ENCODE measurements around the gene FAM174C. TPM values are rescaled to one million over a fixed set of nuclear protein-coding genes. Genes with fewer than 3 reads are reported as not detected.

The FAM174C gene
- total RNA-seq, 1 donor from 2014 or later: 3.9 TPM

- peak; percentile 43 for DNase-seq
Observed at GRCh38 chr19:1261798-1262622, 13.3 kb upstream of the FAM174C start.

GRCh38 chr19:1262623-1263123 is 12.7 kb upstream of the FAM174C start:
- DNase-seq: peak; percentile 63

DNA sequence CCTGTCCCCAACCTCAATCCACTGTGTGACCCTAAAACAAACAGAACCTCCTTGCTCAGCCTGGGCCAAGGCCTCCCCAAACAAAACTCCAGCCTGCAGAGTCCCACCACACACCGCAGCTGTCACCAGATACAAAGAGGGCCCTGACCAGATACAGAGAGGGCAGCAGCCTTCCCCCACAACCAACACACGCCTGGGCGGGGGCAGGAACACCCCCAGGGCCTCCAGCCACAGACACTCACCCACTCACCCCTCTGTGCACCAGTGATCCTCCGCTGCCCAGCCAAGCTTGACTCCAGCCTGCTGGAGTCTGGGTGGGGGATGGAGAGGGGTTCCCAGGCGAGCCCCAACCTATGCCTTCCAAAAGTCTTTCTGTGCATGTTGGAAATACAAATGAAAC is 12.1 kb upstream of the FAM174C start:
- peak; percentile 48 for DNase-seq

DNA sequence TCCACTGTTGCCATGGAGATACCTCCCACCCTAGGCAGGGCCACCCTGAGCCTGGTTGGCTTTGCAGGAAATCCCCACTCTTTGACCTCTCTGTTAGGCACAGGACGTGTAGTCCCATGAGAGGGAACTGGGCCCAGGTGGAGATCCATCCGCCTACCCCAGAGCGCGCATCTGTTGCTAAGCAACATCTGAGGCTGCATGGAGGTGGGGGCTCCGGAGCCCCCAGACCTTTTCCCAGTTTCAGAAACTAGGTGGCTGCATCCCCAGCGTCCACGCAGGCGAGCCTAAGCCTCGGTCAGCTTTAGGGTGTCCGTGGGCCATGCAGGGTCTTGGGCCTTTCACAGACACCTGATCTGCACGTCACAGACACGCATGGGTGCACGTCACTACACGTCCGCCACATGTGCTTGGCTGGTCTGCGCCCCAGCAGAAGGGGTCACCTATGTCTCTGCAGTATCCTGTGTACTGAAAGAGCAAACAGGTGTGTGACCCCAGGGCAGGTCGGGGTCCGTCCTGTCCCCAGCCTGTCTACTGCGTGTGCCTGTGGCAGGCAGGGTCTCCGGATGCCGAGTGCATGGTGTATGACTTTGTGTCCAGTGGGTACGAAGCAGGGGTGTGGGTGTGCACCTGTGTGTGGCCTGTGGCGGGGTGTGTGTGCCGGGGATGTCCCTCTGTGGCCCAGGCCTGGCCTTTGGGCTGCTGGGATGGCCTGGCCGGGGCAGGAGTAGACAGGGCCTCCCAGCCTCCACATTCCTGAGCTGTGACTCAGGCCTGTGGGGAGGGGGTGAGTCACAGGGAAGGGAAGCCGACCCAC is 10.3 kb upstream of the FAM174C start:
- peak; percentile 67 for DNase-seq

DNA sequence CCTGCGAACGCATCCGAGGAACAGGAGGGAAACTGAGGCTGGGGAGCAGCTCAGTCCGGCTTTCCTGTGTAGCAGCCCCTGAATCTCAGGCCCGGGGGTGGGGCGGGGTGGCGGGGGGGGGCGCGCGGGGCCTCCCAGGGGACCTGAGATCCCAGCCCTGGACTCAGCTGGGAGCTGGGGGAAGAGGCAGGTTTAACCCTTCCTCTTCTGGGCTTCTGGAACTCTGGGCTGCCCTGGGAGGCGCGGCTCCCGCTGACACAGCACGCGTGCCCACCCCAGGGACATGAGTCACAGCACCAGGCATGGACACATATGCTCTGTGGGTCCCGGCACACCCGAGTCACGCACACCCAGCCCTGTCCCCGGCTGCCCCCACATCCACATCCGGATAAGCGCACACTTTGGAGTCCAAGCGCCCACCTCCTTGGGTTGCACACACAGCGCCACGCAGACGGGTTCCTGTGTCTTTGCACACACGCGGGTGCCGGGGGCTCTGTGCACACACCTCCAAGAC is 9.7 kb upstream of the FAM174C start:
- no peak for DNase-seq

- peak; percentile 87 for DNase-seq
Observed at GRCh38 chr19:1266129-1266915, 9.0 kb upstream of the FAM174C start.

- peak; percentile 79 for DNase-seq
Observed at GRCh38 chr19:1266916-1267476, 8.3 kb upstream of the FAM174C start.

- peak; percentile 45 for DNase-seq
Observed at GRCh38 chr19:1267477-1268225, 7.7 kb upstream of the FAM174C start.

GRCh38 chr19:1268226-1269064 is 6.9 kb upstream of the FAM174C start:
- DNase-seq: no peak

- DNase-seq: peak; percentile 100
Observed at GRCh38 chr19:1269065-1269477, 6.3 kb upstream of the FAM174C start, which contains the start of gene CIRBP. Gene CIRBP, plus strand, starts transcription at chr19:1269332. Its CDS starts 1,602 bp downstream, at chr19:1270934.

DNA sequence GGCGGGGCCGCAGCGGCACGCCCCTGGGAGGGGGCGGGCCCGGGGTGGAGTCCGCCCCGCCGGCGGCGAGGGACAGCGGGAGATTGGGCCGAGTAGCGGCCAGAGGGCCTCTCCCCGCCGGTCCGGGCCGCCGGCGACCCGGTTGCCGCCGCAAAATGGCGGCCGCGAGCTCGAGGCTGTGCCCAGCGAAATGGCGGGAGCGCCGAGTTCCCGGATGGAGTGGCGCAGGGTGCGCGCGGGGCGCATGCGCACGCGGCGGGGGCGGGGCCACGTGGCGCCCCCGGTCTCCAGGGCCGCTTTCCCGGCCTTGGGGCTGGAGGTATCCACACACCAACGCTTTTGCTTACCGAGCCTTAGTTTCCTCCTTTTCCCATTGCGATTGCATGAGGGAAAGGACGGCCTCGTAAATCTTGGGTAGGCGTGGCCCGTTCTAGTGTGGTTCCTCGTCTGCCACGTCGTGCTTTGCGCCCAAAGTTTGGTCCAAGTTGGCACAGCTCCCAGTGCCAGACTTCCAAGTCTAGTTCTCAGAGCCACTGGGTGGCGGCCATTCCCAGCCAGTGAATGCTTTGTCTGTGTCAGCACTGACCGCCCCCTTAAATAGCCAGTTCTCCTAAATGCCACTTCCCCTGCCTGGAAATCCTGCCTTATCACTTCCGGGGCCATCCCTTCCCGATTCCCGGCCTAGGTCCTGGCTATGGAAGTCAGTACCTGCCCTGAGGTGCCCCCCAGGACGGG is 5.7 kb upstream of the FAM174C start:
- peak; percentile 95 for DNase-seq

GRCh38 chr19:1270213-1270853 is 5.0 kb upstream of the FAM174C start:
- DNase-seq: peak; percentile 61

- DNase-seq: no peak
Observed at GRCh38 chr19:1270854-1271527, 4.3 kb upstream of the FAM174C start.

- no peak for DNase-seq
Observed at GRCh38 chr19:1271528-1272422, 3.6 kb upstream of the FAM174C start.

DNA sequence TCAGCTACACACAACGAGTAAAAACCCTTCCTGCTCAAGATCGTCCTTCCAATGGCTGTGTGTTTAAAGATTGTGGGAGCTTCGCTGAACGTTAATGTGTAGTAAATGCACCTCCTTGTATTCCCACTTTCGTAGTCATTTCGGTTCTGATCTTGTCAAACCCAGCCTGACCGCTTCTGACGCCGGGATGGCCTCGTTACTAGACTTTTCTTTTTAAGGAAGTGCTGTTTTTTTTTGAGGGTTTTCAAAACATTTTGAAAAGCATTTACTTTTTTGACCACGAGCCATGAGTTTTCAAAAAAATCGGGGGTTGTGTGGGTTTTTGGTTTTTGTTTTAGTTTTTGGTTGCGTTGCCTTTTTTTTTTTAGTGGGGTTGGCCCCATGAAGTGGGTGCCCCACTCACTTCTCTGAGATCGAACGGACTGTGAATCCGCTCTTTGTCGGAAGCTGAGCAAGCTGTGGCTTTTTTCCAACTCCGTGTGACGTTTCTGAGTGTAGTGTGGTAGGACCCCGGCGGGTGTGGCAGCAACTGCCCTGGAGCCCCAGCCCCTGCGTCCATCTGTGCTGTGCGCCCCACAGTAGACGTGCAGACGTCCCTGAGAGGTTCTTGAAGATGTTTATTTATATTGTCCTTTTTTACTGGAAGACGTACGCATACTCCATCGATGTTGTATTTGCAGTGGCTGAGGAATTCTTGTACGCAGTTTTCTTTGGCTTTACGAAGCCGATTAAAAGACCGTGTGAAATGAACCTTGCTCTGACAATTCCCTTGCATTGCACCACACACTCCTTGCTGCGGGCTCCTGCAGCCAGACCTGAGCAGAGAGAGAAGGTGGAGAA is 2.7 kb upstream of the FAM174C start:
- no peak for DNase-seq

Measured in tongue (tissue), 2 donors.